MM.1S (cell line): Measurements from ENCODE around the gene TMEM35A.

Source experiments
- CTCF ChIP-seq: fragments of 300-600 bp; sonication (generic); IDR thresholded peaks from 2 replicates; pipeline ENCODE4 v1.5.1; 2016; ENCODE audit warnings: antibody characterized with exemption, low read length, mixed read lengths
- EZH2 ChIP-seq: fragments of 300-600 bp; sonication (generic); optimal IDR thresholded peaks from 2 replicates; pipeline ENCODE3; 2017; ENCODE audit warnings: low read depth, mild to moderate bottlenecking, antibody characterized with exemption, low read length, mixed read lengths

- no peak for TF ChIP-seq EZH2
- TF ChIP-seq CTCF, result no peak
Observed at GRCh38 chrX:101040197-101040596, 38.5 kb upstream of the TMEM35A start.
